Kidney epithelial cell (primary cell): ENCODE results near the gene MORN1. TPM values are rescaled to one million over a fixed set of nuclear protein-coding genes. Genes with fewer than 3 reads are reported as not detected.

Experiments used
- DNase-seq: peaks from one replicate; pipeline ENCODE4 v3.0.0-alpha.2; 2010; ENCODE audit warnings: low read depth
- H3K27me3 ChIP-seq: 2 replicates; pipeline ENCODE4 v1.6.0; 2011; ENCODE audit warnings: low read length; ENCODE audit not compliant: control insufficient read depth, insufficient read depth
- H3K36me3 ChIP-seq: 2 replicates; pipeline ENCODE4 v1.5.1; 2011; ENCODE audit warnings: low read length; ENCODE audit not compliant: control insufficient read depth, insufficient read depth
- H3K4me3 ChIP-seq: 2 replicates; pipeline ENCODE4 v1.5.1; 2011; ENCODE audit warnings: low read depth, mild to moderate bottlenecking, control low read depth, low read length
- CTCF ChIP-seq: IDR thresholded peaks from 2 replicates; pipeline ENCODE4 v1.5.1; 2011; ENCODE audit warnings: mild to moderate bottlenecking, moderate library complexity, low read length, control low read depth, inconsistent platforms; ENCODE audit not compliant: insufficient read depth, poor library complexity, severe bottlenecking
- total RNA-seq: library from RNA; depleted of rRNA; stranded (reverse); fragments of >200 nt; gene quantifications from 2 replicates; pipeline ENCODE4 v1.2.3, GENCODE V29; 2015

Gene MORN1
- total RNA-seq, 1 donor from 2014 or later = 8.4 TPM

GRCh38 chr1:2378956-2379732 is 12.2 kb downstream of the MORN1 start:
- TF ChIP-seq CTCF = no peak
- H3K27me3 ChIP-seq = peaks cover 12% of the 10 kb centered on the region
- DNase-seq = no peak
- H3K36me3 ChIP-seq = no peaks in the 10 kb centered on the region
- no peak overlapping the region for H3K4me3 ChIP-seq

DNA sequence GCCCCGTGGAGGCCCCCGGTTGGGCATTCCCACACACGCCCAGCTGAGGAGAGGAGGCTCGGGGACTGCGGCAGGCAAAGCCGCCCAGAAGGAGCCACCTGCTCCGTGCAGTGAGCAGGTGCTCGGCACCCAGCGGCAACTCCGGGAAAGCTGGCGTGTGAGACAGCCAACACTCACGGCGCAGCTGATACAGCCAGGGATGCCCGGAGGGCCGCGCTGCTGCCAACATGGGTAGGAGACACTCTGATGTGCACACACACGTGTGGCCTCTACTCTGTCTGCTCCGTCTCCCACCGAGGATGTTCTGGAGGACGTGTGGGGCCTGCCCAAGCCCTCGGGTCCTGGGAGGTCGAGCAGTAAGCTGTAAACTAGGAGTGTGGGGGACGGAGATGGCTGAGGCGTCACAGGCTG is 12.9 kb downstream of the MORN1 start:
- no peak for TF ChIP-seq CTCF
- no peak overlapping the region for H3K4me3 ChIP-seq
- no peaks in the 10 kb centered on the region for H3K36me3 ChIP-seq
- H3K27me3 ChIP-seq = peaks cover 12% of the 10 kb centered on the region
- no peak for DNase-seq

- no peak for DNase-seq
- TF ChIP-seq CTCF = no peak
- H3K27me3 ChIP-seq = peaks cover 12% of the 10 kb centered on the region
- H3K4me3 ChIP-seq = no peak overlapping the region
- H3K36me3 ChIP-seq = no peaks in the 10 kb centered on the region
Measured at GRCh38 chr1:2377751-2378440, 13.5 kb downstream of the MORN1 start.

GRCh38 chr1:2376931-2377672 is 14.3 kb downstream of the MORN1 start:
- no peak for TF ChIP-seq CTCF
- H3K27me3 ChIP-seq = peaks cover 12% of the 10 kb centered on the region
- no peak for DNase-seq
- H3K36me3 ChIP-seq = no peaks in the 10 kb centered on the region
- no peak overlapping the region for H3K4me3 ChIP-seq

DNA sequence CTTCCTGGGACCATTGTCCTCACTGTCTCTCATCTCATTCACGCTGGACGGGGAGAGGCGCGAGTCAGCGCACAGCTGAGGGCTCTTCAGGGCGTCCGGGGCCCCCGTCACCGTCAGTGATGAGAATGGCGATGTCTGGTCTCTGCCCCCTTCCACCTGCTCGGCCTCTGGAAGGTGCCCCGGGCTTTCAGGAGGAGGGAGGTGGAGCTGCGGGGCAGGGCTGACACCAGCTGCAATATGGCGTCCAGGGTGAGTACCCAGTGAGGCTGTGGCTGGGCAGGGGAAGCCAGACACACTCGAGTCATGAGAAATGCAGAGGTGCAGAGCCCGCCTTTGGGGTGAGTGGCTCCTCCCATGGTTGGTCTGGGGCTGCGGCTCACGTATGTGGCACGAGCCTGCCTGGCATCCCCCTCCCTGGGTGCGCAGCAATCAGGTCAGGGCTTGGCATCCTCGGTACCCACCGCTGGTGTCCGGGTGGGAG is 15.1 kb downstream of the MORN1 start:
- Histone ChIP-seq H3K4me3 (no peak overlapping the region), H3K36me3 (no peaks in the 10 kb centered on the region), H3K27me3 (peaks cover 12% of the 10 kb centered on the region)
- no peak for DNase-seq
- TF ChIP-seq CTCF = no peak
